Adrenal gland (tissue), 12 donors: ENCODE results near the gene TXLNG. TPM values are rescaled to one million over a fixed set of nuclear protein-coding genes. Genes with fewer than 3 reads are reported as not detected.

Experiments
- DNase-seq, 7 donors: peaks; one replicate each; pipeline ENCODE4 v3.0.0-alpha.2; 2019 to 2020
- H3K27ac ChIP-seq, 5 donors: fragments of 200-600 bp; sonication (generic) in 4 of 5; 1 replicate in 3 of 5; 2 replicates in 2 of 5; pipeline versions ENCODE4 v1.5.1 to v1.8.0; 2016 to 2020; ENCODE audit warnings: mild to moderate bottlenecking in 1 of 5
- H3K27me3 ChIP-seq: fragments of 200-600 bp; 2 replicates; pipeline ENCODE4 v1.8.0; 2021
- H3K36me3 ChIP-seq, 2 donors: fragments of 200-600 bp; replicated peaks in 1 of 2; 1 replicate in 1 of 2; 2 replicates in 1 of 2; pipeline versions ENCODE4 v1.5.1 to v1.8.0; 2018 to 2022
- H3K4me1 ChIP-seq, 2 donors: fragments of 200-600 bp; replicated peaks in 1 of 2; 1 replicate in 1 of 2; 2 replicates in 1 of 2; pipeline versions ENCODE4 v1.5.1 to v1.8.0; 2018 to 2021
- H3K4me3 ChIP-seq, 4 donors: fragments of 200-600 bp; sonication (generic) in 3 of 4; one replicate each; pipeline ENCODE4 v1.5.1; 2016 to 2018
- H3K9me3 ChIP-seq, 3 donors: fragments of 200-600 bp; sonication (generic) in 1 of 3; replicated peaks in 1 of 3; 1 replicate in 2 of 3; 2 replicates in 1 of 3; pipeline versions ENCODE4 v1.5.1 to v1.8.0; 2016 to 2021
- CTCF ChIP-seq, 6 experiments: fragments of 450-650 bp in 4 of 6; fragments of 200-600 bp in 2 of 6; sonication (generic) in 1 of 6; IDR thresholded peaks; 1 replicate in 5 of 6; 2 replicates in 1 of 6; pipeline versions ENCODE4 v1.5.1 to v1.8.0; 2016 to 2021; ENCODE audit warnings: antibody characterized with exemption in 6 of 6, mild to moderate bottlenecking in 2 of 6, moderate library complexity in 1 of 6
- POLR2A ChIP-seq, 2 donors: fragments of 450-650 bp; IDR thresholded peaks; one replicate each; pipeline ENCODE4 v1.6.1; 2017; ENCODE audit warnings: antibody characterized with exemption in 2 of 2, mild to moderate bottlenecking in 2 of 2, moderate library complexity in 1 of 2
- WGBS, 4 donors: extraction: QIAGEN DNeasy Blood & Tissue Kit in 2 of 4; methylation state at CpG; one replicate each; pipeline versions ENCODE4 v1.1.5 to v1.1.7; 2013 to 2017; 5-methylcytosine and 5-hydroxymethylcytosine counted together
- intact Hi-C, 2 donors: fragments of 100-400 bp; cut with DNase I; formaldehyde crosslinking; loops; one replicate each; pipeline versions ENCODE4 v1.14.1 to v1.15.0; 2022 to 2023
- polyA plus RNA-seq, 3 donors: library from polyadenylated mRNA; stranded (reverse); fragments of 200-250 nt in 2 of 3; fragments of 350-450 nt in 1 of 3; fragmentation: Illumina TruSeq in 1 of 3; extraction: RNeasy Lipid Tissue Mini Kit (QIAGEN cat#74804) in 1 of 3; gene quantifications; one replicate each; pipeline ENCODE4 v1.2.3, GENCODE V29; 2013 to 2014
- total RNA-seq, 9 donors: library from RNA; depleted of rRNA in 4 of 9; stranded (reverse); fragments of >200 nt in 4 of 9; fragments of 120-200 nt in 1 of 9; fragmentation: NEBNext Ultra II Directional in 1 of 9; extraction: Animal tissue kit (Norgen Biotek cat#: 25700) in 1 of 9; gene quantifications; one replicate each; pipeline versions ENCODE4 v1.1.0 to v1.2.4, GENCODE V29; 2013 to 2023
- donor health status: healthy with polysubstance abuse.
- donor health status: Bipolar disorder and iron deficiency.
- donor health status: DM: yes; HTN: yes; CAD: no.
- donor health status: DM: no; HTN: no; CAD: no.
- donor health status: DM: no; HTN: no; CAD: no.
- donor health status: DM: yes; HTN: yes; CAD: no.

The TXLNG gene
- total and polyA plus RNA-seq, 12 donors, result 15.4 to 33.2 (median 22.5) TPM

GRCh38 chrX:16845686-16846085, 59.4 kb downstream of the TXLNG start:
- H3K4me3 ChIP-seq, result no peak overlapping the region
- peaks cover 0 to 40% of the 10 kb centered on the region in 2 donors for H3K36me3 ChIP-seq
- H3K9me3 ChIP-seq, result no peaks in the 10 kb centered on the region
- H3K27me3 ChIP-seq, result no peaks in the 10 kb centered on the region
- TF ChIP-seq CTCF (IDR thresholded peaks at IDR 0.05) (no peak), POLR2A (IDR thresholded peaks at IDR 0.05) (no peak)
- peak overlapping the region in 1 of 5 donors; percentile 11 for H3K27ac ChIP-seq
- intact Hi-C loops, result no loop called here
- WGBS, 4 donors, result 62 to 83% (median 79%) methylated on average over 2 of the region's 2 CpGs
- DNase-seq, result no peak
- H3K4me1 ChIP-seq, result peaks cover 12 to 16% of the 10 kb centered on the region in 2 donors

GRCh38 chrX:16848541-16848940, 62.3 kb downstream of the TXLNG start:
- TF ChIP-seq POLR2A (IDR thresholded peaks at IDR 0.05), result peak in 1 of 2 donors; percentile 35
- TF ChIP-seq CTCF (IDR thresholded peaks at IDR 0.05), result no peak
- peak in 4 of 7 donors; percentile 35 to 68 (median 52) for DNase-seq
- H3K27ac ChIP-seq, result peak overlapping the region in 4 of 5 donors; percentile 28 to 46 (median 36)
- peaks cover 12 to 15% of the 10 kb centered on the region in 2 donors for H3K4me1 ChIP-seq
- H3K27me3 ChIP-seq, result no peaks in the 10 kb centered on the region
- 31 to 46% (median 41%) methylated on average over 6 of the region's 6 CpGs for WGBS, 4 donors
- H3K9me3 ChIP-seq, result no peaks in the 10 kb centered on the region
- H3K4me3 ChIP-seq, result no peak overlapping the region
- intact Hi-C loops, result no loop called here
- H3K36me3 ChIP-seq, result peaks cover 0 to 49% of the 10 kb centered on the region in 2 donors

GRCh38 chrX:16851421-16851820, 65.2 kb downstream of the TXLNG start:
- H3K4me3 ChIP-seq, result no peak overlapping the region
- no peaks in the 10 kb centered on the region for H3K27me3 ChIP-seq
- DNase-seq, result peak in 6 of 7 donors; percentile 43 to 74 (median 64)
- TF ChIP-seq CTCF (IDR thresholded peaks at IDR 0.05) (no peak), POLR2A (IDR thresholded peaks at IDR 0.05) (peak in 1 of 2 donors; percentile 13)
- intact Hi-C loops, result no loop called here
- H3K4me1 ChIP-seq, result peaks cover 11 to 12% of the 10 kb centered on the region in 2 donors
- H3K9me3 ChIP-seq, result no peaks in the 10 kb centered on the region
- peaks cover 0 to 34% of the 10 kb centered on the region in 2 donors for H3K36me3 ChIP-seq
- peak overlapping the region in 4 of 5 donors; percentile 3 to 42 (median 11) for H3K27ac ChIP-seq
- 22 to 46% (median 38%) methylated on average over 1 of the region's 1 CpG for WGBS, 4 donors

GRCh38 chrX:16851827-16852226, 65.6 kb downstream of the TXLNG start:
- WGBS, 4 donors, result 76 to 87% (median 80%) methylated on average over 3 of the region's 3 CpGs
- Histone ChIP-seq H3K9me3 (no peaks in the 10 kb centered on the region), H3K4me1 (peaks cover 11 to 12% of the 10 kb centered on the region in 2 donors), H3K36me3 (peaks cover 0 to 34% of the 10 kb centered on the region in 2 donors), H3K27ac (peak overlapping the region in 4 of 5 donors; percentile 5 to 42 (median 27)), H3K4me3 (no peak overlapping the region), H3K27me3 (no peaks in the 10 kb centered on the region)
- intact Hi-C loops, result no loop called here
- no peak for TF ChIP-seq CTCF (IDR thresholded peaks at IDR 0.05)
- TF ChIP-seq POLR2A (IDR thresholded peaks at IDR 0.05), result no peak
- no peak for DNase-seq
